Neural cell (in vitro differentiated cells): Measurements from ENCODE around the gene HS2ST1.

Source experiments
- EP300 ChIP-seq: fragments of 450-650 bp; conservative IDR thresholded peaks from 2 replicates; pipeline ENCODE4 v1.6.1; 2014; ENCODE audit warnings: antibody characterized with exemption, mild to moderate bottlenecking, moderate library complexity; ENCODE audit not compliant: poor library complexity, severe bottlenecking
- RAD21 ChIP-seq: fragments of 450-650 bp; conservative IDR thresholded peaks from 2 replicates; pipeline ENCODE4 v1.6.1; 2014; ENCODE audit warnings: antibody characterized with exemption, mild to moderate bottlenecking, moderate library complexity
- SMC3 ChIP-seq: fragments of 450-650 bp; conservative IDR thresholded peaks from 2 replicates; pipeline ENCODE4 v1.6.1; 2014; ENCODE audit warnings: antibody characterized with exemption, mild to moderate bottlenecking, moderate library complexity; ENCODE audit not compliant: poor library complexity
- TAF1 ChIP-seq: IDR thresholded peaks from 2 replicates; pipeline ENCODE4 v1.6.1; 2012; ENCODE audit warnings: low read depth
- TF ChIP-seq, protein P1 (sequence below): fragments of 450-650 bp; IDR thresholded peaks from 2 replicates; pipeline ENCODE4 v1.5.1; 2014; ENCODE audit warnings: antibody characterized with exemption, mild to moderate bottlenecking, moderate library complexity; ENCODE audit not compliant: poor library complexity, severe bottlenecking

- TF ChIP-seq EP300, result no peak
- TF ChIP-seq, protein P1, sequence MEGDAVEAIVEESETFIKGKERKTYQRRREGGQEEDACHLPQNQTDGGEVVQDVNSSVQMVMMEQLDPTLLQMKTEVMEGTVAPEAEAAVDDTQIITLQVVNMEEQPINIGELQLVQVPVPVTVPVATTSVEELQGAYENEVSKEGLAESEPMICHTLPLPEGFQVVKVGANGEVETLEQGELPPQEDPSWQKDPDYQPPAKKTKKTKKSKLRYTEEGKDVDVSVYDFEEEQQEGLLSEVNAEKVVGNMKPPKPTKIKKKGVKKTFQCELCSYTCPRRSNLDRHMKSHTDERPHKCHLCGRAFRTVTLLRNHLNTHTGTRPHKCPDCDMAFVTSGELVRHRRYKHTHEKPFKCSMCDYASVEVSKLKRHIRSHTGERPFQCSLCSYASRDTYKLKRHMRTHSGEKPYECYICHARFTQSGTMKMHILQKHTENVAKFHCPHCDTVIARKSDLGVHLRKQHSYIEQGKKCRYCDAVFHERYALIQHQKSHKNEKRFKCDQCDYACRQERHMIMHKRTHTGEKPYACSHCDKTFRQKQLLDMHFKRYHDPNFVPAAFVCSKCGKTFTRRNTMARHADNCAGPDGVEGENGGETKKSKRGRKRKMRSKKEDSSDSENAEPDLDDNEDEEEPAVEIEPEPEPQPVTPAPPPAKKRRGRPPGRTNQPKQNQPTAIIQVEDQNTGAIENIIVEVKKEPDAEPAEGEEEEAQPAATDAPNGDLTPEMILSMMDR, result no peak
- TF ChIP-seq SMC3, result no peak
- no peak for TF ChIP-seq RAD21
- TF ChIP-seq TAF1, result no peak
Observed at GRCh38 chr1:86965827-86966182, 51.4 kb downstream of the HS2ST1 start.
